IPS DF 4.7 (cell line): ENCODE measurements around the gene ANXA4.

Experiments used
- DNase-seq: peaks from one replicate; pipeline ENCODE4 v3.0.0-alpha.2; 2013; ENCODE audit warnings: low spot score; ENCODE audit errors: extremely low read depth

Gene ANXA4

DNA sequence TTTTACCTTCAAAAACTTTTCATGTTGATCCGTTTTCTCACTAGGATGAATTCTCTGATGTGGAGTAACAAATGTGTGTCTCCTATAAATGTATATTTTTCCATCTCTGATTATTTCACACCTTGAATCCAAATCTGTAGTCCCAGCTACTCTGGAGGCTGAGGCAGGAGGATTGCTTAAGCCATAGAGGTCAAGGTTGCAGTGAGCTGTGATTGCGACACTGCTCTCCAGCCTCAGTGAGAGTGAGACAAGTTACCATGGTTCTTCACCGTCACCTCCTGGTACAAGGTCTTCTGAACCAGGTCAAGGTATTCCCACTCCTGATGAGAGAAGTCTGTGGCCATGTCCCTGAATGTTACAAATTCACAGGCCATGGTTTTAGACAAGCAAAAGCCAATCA is 102.6 kb downstream of the ANXA4 start:
- no peak for DNase-seq

GRCh38 chr2:69846182-69847067 is 104.5 kb downstream of the ANXA4 start:
- no peak for DNase-seq

DNA sequence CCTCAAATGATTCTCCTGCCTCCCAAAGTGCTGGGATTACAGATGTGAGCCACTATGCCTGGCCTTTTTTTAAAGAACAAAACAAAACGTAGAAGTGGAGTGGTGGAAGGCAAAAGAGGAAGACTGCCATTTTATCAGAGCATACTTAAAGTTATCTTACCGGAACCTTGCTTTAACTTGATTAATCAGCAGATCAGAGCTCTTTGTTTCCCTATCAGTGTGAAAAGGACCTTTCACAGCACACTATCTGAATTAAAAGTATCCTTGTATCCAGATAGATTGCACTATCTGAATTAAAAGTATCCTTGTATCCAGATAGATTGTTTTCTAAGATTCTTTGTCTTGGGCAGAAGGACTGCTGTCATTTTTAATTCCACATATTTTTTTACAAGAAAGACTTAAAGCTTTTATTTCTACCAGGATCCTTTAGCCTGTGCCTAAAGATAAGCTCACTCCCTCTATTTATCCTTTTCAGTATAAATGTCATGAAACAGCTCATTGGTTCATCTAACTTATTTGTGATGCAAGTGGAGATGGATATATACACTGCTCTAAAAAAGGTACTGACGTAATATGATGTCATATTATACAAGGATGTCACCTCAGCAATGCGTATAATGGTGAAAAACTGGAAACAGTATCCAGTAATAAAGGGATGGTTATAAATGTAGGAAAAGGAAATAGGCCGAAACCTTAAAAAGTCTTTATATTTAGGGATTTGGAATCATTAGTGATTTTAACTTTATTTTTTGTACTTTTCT is 105.3 kb downstream of the ANXA4 start:
- no peak for DNase-seq

DNA sequence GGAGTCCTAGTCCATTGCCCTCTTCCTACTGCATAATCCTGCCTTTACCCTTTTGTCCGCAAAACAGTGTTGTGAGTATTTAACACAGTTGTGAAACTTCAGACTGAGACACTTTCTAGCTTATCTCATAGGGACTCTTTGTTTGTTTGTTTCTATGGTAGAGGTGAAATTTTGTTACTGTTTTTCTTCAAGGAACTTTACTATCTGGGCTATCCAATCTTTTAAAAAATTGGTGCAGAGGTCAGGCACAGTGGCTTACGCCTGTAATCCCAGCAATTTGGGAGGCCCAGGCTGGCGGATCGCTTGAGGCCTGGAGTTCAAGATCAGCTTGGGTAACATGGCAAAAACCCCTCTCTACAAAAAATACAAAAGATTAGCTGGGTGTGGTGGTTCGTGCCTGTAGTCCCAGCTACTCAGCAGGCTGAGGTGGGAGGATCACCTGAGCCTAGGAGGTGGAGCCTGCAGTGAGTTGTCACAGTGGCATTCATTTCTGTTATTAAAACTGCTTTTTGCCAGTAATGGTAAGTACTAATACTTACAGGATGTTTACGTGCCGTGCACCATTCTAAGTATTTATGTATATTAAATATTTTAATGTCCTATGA is 106.4 kb downstream of the ANXA4 start:
- DNase-seq = no peak

DNA sequence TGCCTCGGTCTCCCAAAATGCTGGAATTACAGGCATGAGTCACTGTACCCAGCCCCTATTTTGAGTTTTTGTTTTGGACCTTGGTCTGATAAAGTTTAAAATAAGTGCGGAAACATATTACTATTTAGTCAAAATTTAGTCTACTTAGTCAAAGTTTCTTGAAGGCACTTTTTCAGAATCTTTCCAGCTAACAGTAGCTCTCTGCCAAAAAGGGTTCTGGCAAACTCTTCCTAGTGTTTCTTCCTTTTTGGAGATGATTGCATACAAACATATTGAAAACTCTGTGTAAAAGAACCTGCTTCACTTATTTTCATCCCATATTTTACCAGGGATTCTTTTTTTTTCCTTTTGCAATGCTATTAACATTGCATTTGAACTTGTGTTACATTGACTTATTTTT is 116.3 kb downstream of the ANXA4 start:
- no peak for DNase-seq

DNA sequence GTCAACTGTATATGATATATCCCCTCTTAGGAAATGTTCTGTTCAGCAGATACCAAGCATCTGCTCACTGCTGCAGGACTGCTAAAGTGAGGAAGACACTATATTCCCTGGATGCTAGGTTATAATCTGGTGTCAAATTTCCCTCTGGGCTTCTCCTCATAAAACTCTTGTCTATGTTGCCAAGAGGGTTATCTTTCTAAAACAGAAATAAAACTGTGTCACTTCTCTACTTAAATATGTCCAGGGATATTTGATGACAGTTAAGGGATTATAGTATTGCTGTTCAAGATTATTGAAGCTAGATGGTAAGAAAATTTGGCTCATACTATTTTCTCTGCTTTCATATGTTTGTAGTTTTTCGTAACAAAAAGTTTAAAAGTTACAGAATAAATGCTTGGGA is 121.4 kb downstream of the ANXA4 start:
- no peak for DNase-seq
